OCI-LY3 (cell line): ENCODE results near the gene SETDB2.

Experiments used
- EZH2phosphoT487 ChIP-seq: fragments of 200-600 bp; shearing (Covaris generic); IDR thresholded peaks from 2 replicates; pipeline ENCODE4 v1.6.1; 2018; ENCODE audit warnings: antibody characterized with exemption, mixed run types, low read depth
- TF ChIP-seq, protein P1 (sequence below): fragments of 200-600, 300-600 bp; sonication (generic); IDR thresholded peaks from 2 replicates; pipeline ENCODE4 v1.5.1; 2014; ENCODE audit warnings: antibody characterized with exemption, low read length, low read depth

DNA sequence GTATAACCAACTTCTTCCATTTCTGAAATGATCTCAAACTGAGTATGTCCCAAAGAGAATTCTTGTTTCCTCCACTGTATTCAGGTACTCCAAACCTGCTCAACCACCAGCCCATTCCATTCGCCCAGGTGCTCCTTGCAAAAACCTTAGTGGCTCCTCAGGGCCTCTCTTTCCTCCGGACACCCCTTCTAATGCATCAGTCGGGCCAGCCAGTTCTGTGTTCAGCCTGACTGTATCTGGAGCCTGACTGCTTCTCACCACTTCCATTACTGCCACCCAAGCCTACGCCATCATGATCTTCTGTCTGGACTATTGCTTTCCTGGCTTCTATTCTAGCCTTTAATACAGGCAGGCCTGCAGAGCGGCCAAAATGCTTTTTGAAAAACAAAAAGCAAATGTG, 53.2 kb downstream of the SETDB2 start:
- no peak for TF ChIP-seq EZH2phosphoT487
- TF ChIP-seq, protein P1, sequence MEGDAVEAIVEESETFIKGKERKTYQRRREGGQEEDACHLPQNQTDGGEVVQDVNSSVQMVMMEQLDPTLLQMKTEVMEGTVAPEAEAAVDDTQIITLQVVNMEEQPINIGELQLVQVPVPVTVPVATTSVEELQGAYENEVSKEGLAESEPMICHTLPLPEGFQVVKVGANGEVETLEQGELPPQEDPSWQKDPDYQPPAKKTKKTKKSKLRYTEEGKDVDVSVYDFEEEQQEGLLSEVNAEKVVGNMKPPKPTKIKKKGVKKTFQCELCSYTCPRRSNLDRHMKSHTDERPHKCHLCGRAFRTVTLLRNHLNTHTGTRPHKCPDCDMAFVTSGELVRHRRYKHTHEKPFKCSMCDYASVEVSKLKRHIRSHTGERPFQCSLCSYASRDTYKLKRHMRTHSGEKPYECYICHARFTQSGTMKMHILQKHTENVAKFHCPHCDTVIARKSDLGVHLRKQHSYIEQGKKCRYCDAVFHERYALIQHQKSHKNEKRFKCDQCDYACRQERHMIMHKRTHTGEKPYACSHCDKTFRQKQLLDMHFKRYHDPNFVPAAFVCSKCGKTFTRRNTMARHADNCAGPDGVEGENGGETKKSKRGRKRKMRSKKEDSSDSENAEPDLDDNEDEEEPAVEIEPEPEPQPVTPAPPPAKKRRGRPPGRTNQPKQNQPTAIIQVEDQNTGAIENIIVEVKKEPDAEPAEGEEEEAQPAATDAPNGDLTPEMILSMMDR, result no peak
